CD8-positive, alpha-beta memory T cell (primary cell): ENCODE results near the gene POLE. TPM values are rescaled to one million over a fixed set of nuclear protein-coding genes. Genes with fewer than 3 reads are reported as not detected.
A peak's percentile ranks its signal among the peaks of the same experiment; 100 is the strongest.

Experiments used
- CTCF ChIA-PET: fragments of 350-600 bp; sonication (Branson Sonifier 250); formaldehyde crosslinking; loops from one replicate; lab custom pipeline; 2021; ENCODE audit warnings: antibody characterized with exemption; lab: Charles Lee
- POLR2A ChIA-PET: fragments of 350-600 bp; sonication (Branson Sonifier 250); formaldehyde crosslinking; loops from one replicate; lab custom pipeline; 2021; ENCODE audit warnings: antibody characterized with exemption; lab: Charles Lee
- DNase-seq, 5 donors: peaks; one replicate each; pipeline versions ENCODE4 v3.0.0 to v3.0.0-alpha.2; 2020 to 2022; ENCODE audit warnings: mixed read lengths in 1 of 5
- H3K27ac ChIP-seq: one replicate; pipeline ENCODE4 v1.7.0; 2013; ENCODE audit warnings: low read depth, mild to moderate bottlenecking, low read length, moderate library complexity
- H3K27me3 ChIP-seq: 2 replicates; pipeline ENCODE4 v1.7.0; 2013; ENCODE audit warnings: low read length, mild to moderate bottlenecking; ENCODE audit not compliant: insufficient read depth, poor library complexity, severe bottlenecking
- H3K36me3 ChIP-seq: 2 replicates; pipeline ENCODE4 v1.7.0; 2013; ENCODE audit warnings: mild to moderate bottlenecking, low read length, moderate library complexity; ENCODE audit not compliant: insufficient read depth
- H3K4me1 ChIP-seq: 2 replicates; pipeline ENCODE4 v1.7.0; 2013; ENCODE audit warnings: mild to moderate bottlenecking, low read length, moderate library complexity; ENCODE audit not compliant: insufficient read depth
- H3K4me3 ChIP-seq: 2 replicates; pipeline ENCODE4 v1.7.0; 2013; ENCODE audit warnings: mild to moderate bottlenecking, low read length
- H3K9me3 ChIP-seq: 2 replicates; pipeline ENCODE4 v1.7.0; 2013; ENCODE audit warnings: mild to moderate bottlenecking, low read length
- H3K27ac Mint-ChIP-seq, 8 donors: one replicate each; pipeline ENCODE4 v1.8.0; 2020 to 2021; ENCODE audit warnings: mixed read lengths in 8 of 8, mild to moderate bottlenecking in 6 of 8, inconsistent platforms in 3 of 8, moderate library complexity in 3 of 8
- H3K27me3 Mint-ChIP-seq, 2 donors: one replicate each; pipeline ENCODE4 v1.8.0; 2020 to 2021; ENCODE audit warnings: mixed read lengths in 2 of 2, mild to moderate bottlenecking in 1 of 2, moderate library complexity in 1 of 2
- H3K36me3 Mint-ChIP-seq, 3 donors: one replicate each; pipeline ENCODE4 v1.8.0; 2020 to 2021; ENCODE audit warnings: mixed read lengths in 3 of 3, inconsistent platforms in 1 of 3, mild to moderate bottlenecking in 1 of 3
- H3K4me1 Mint-ChIP-seq, 3 donors: one replicate each; pipeline ENCODE4 v1.8.0; 2020 to 2021; ENCODE audit warnings: mixed read lengths in 3 of 3, inconsistent platforms in 1 of 3, mild to moderate bottlenecking in 1 of 3
- H3K4me3 Mint-ChIP-seq, 7 donors: one replicate each; pipeline ENCODE4 v1.8.0; 2020 to 2021; ENCODE audit warnings: mixed read lengths in 7 of 7, mild to moderate bottlenecking in 6 of 7, moderate library complexity in 4 of 7, inconsistent platforms in 2 of 7
- H3K9me3 Mint-ChIP-seq, 5 donors: one replicate each; pipeline ENCODE4 v1.8.0; 2020 to 2022; ENCODE audit warnings: mixed read lengths in 5 of 5, mild to moderate bottlenecking in 3 of 5, moderate library complexity in 2 of 5, inconsistent platforms in 1 of 5
- polyA plus RNA-seq: library from polyadenylated mRNA; unstranded; fragments of 300-500 nt; fragmentation: Illumina TruSeq; gene quantifications from one replicate; pipeline ENCODE4 v1.2.3, GENCODE V29; 2021
- total RNA-seq, 2 experiments: library from RNA; stranded (reverse); gene quantifications; one replicate each; pipeline ENCODE4 v1.2.3, GENCODE V29; 2021

Gene POLE
- total and polyA plus RNA-seq, 3 experiments from 2014 or later, result 4.2 to 117 (median 109) TPM

DNA sequence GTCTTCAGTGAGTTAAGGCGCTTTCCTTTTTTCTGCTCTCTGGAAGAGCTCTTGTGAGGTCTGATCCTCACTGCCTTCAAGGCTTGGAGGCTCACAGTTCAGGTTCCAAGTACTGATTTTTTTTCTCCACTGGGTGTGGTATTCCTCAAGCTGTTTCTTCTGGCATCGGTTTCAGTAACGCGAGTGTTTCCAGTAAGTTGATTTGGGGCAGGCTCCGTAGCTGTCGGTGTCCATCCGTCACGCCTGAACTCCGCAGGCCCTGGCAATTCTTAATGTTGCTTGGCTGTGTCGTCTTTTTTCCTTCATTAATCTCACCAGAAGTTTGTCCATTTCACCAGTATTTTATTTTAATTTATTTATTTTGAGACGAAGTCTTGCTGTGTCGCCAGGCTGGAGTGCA is 107.4 kb downstream of the POLE start:
- H3K4me1 Mint-ChIP-seq, result no peaks in the 10 kb centered on the region
- H3K27ac ChIP-seq, result no peak overlapping the region
- H3K4me3 Mint-ChIP-seq, result no peak overlapping the region
- POLR2A ChIA-PET, result no interaction called here
- peaks cover 0 to 58% (median 13%) of the 10 kb centered on the region in 3 donors for H3K36me3 Mint-ChIP-seq
- no peaks in the 10 kb centered on the region for H3K9me3 Mint-ChIP-seq
- H3K4me1 ChIP-seq, result no peaks in the 10 kb centered on the region
- peaks cover 0 to 2% of the 10 kb centered on the region in 2 donors for H3K27me3 Mint-ChIP-seq
- CTCF ChIA-PET, result no interaction called here
- no peaks in the 10 kb centered on the region for H3K9me3 ChIP-seq
- no peak overlapping the region for H3K4me3 ChIP-seq
- DNase-seq, result no peak
- peaks cover 4% of the 10 kb centered on the region for H3K36me3 ChIP-seq
- peak overlapping the region in 1 of 8 donors; percentile 38 for H3K27ac Mint-ChIP-seq
- no peaks in the 10 kb centered on the region for H3K27me3 ChIP-seq

DNA sequence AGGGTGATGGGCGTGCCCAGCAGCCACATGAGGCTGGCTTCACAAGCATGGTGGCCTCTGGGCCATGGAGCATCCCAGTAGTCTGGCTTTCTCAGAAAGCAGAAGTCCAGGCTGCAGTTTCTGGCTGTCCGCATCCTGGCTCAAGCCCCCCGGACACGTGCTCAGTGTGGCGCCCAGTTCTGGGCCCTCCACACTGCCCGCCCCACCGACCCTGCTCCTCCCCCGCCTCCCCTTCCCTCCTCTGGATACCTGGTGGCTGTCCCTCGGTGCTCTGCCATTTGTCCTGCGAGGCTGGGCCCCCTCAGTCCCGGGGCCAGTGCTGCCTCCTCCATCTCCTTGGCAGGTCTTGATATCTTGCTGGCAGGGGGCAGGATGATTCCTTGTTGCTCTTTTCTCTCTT is 108.3 kb downstream of the POLE start:
- no peak overlapping the region for H3K4me3 Mint-ChIP-seq
- H3K36me3 ChIP-seq, result peaks cover 4% of the 10 kb centered on the region
- no peak for DNase-seq
- H3K27me3 Mint-ChIP-seq, result peaks cover 0 to 2% of the 10 kb centered on the region in 2 donors
- no peaks in the 10 kb centered on the region for H3K27me3 ChIP-seq
- H3K9me3 ChIP-seq, result no peaks in the 10 kb centered on the region
- ChIA-PET CTCF (no interaction called here), POLR2A (no interaction called here)
- H3K4me1 ChIP-seq, result no peaks in the 10 kb centered on the region
- peaks cover 0 to 59% (median 11%) of the 10 kb centered on the region in 3 donors for H3K36me3 Mint-ChIP-seq
- H3K4me3 ChIP-seq, result no peak overlapping the region
- H3K27ac ChIP-seq, result no peak overlapping the region
- H3K4me1 Mint-ChIP-seq, result no peaks in the 10 kb centered on the region
- H3K27ac Mint-ChIP-seq, result no peak overlapping the region
- no peaks in the 10 kb centered on the region for H3K9me3 Mint-ChIP-seq

DNA sequence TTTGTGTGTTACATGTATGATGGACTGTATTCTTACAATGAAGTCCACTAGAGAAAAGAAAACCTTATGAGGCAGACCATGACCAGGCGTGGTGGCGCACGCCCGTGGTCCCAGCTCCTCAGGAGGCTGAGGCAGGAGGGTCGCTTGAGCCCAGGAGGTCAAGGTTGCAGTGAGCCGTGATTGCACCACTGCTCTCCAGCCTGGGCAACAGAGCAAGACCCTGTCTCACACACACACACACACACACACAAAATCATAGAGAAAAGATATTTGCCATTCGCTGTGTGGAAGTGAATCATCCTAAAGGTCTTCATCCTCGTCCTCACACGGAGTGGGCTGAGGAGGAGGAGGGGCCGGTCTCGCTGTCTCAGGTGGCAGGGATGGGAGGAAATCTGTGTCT is 109.0 kb downstream of the POLE start:
- Mint-ChIP-seq H3K4me1 (no peaks in the 10 kb centered on the region), H3K27ac (peak overlapping the region in 1 of 8 donors; percentile 32), H3K9me3 (no peaks in the 10 kb centered on the region), H3K27me3 (peaks cover 0 to 2% of the 10 kb centered on the region in 2 donors), H3K4me3 (no peak overlapping the region), H3K36me3 (peaks cover 0 to 60% (median 10%) of the 10 kb centered on the region in 3 donors)
- Histone ChIP-seq H3K27ac (no peak overlapping the region), H3K27me3 (no peaks in the 10 kb centered on the region), H3K4me3 (no peak overlapping the region), H3K36me3 (peaks cover 4% of the 10 kb centered on the region), H3K4me1 (no peaks in the 10 kb centered on the region), H3K9me3 (no peaks in the 10 kb centered on the region)
- DNase-seq, result no peak
- CTCF ChIA-PET, result no interaction called here
- POLR2A ChIA-PET, result no interaction called here

- Histone ChIP-seq H3K9me3 (no peaks in the 10 kb centered on the region), H3K4me1 (no peaks in the 10 kb centered on the region), H3K4me3 (no peak overlapping the region), H3K27ac (no peak overlapping the region), H3K27me3 (no peaks in the 10 kb centered on the region), H3K36me3 (peaks cover 4% of the 10 kb centered on the region)
- H3K27me3 Mint-ChIP-seq, result peaks cover 0 to 2% of the 10 kb centered on the region in 2 donors
- no peak overlapping the region for H3K27ac Mint-ChIP-seq
- no peak for DNase-seq
- CTCF ChIA-PET, result no interaction called here
- no peaks in the 10 kb centered on the region for H3K9me3 Mint-ChIP-seq
- H3K4me1 Mint-ChIP-seq, result no peaks in the 10 kb centered on the region
- POLR2A ChIA-PET, result no interaction called here
- H3K36me3 Mint-ChIP-seq, result peaks cover 0 to 61% (median 10%) of the 10 kb centered on the region in 3 donors
- H3K4me3 Mint-ChIP-seq, result no peak overlapping the region
These were observed 109.8 kb downstream of the POLE start for GRCh38 chr12:132577191-132577920.

GRCh38 chr12:132576701-132577100 is 110.4 kb downstream of the POLE start:
- H3K4me1 ChIP-seq, result no peaks in the 10 kb centered on the region
- H3K27me3 ChIP-seq, result no peaks in the 10 kb centered on the region
- no peak for DNase-seq
- no peak overlapping the region for H3K27ac ChIP-seq
- Mint-ChIP-seq H3K4me1 (no peaks in the 10 kb centered on the region), H3K36me3 (peaks cover 0 to 61% (median 10%) of the 10 kb centered on the region in 3 donors), H3K4me3 (no peak overlapping the region), H3K27me3 (peaks cover 0 to 2% of the 10 kb centered on the region in 2 donors), H3K27ac (peak overlapping the region in 1 of 8 donors; percentile 78), H3K9me3 (no peaks in the 10 kb centered on the region)
- POLR2A ChIA-PET, result no interaction called here
- no peak overlapping the region for H3K4me3 ChIP-seq
- peaks cover 4% of the 10 kb centered on the region for H3K36me3 ChIP-seq
- no peaks in the 10 kb centered on the region for H3K9me3 ChIP-seq
- CTCF ChIA-PET, result no interaction called here

DNA sequence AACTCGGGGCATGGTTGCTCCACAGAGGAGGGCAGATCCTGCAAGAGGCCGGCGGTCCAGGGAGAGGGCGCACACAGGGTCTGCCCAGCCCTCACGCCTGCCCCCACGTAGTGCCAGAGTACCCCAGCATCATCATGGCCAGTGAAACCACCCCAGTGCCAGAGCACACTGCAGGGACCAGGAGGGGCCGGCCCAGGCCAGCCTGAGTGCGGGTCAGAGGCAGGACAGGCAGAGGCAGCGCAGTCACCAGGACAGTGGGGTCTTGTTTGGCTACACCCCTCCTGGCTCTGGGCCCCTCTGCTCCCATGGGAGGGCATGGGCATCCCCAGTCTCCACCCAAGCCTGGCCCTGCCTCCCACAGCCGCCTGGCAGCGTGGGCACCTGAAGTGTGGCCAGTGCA is 111.5 kb downstream of the POLE start:
- Histone ChIP-seq H3K4me3 (no peak overlapping the region), H3K36me3 (peaks cover 3% of the 10 kb centered on the region), H3K4me1 (no peaks in the 10 kb centered on the region), H3K27ac (no peak overlapping the region), H3K9me3 (no peaks in the 10 kb centered on the region), H3K27me3 (no peaks in the 10 kb centered on the region)
- ChIA-PET CTCF (no interaction called here), POLR2A (no interaction called here)
- no peak for DNase-seq
- Mint-ChIP-seq H3K36me3 (peaks cover 0 to 54% (median 10%) of the 10 kb centered on the region in 3 donors), H3K27ac (no peak overlapping the region), H3K4me3 (no peak overlapping the region), H3K4me1 (no peaks in the 10 kb centered on the region), H3K27me3 (peaks cover 0 to 2% of the 10 kb centered on the region in 2 donors), H3K9me3 (no peaks in the 10 kb centered on the region)

- Mint-ChIP-seq H3K4me3 (peak overlapping the region in 1 of 7 donors; percentile 40), H3K27me3 (peaks cover 0 to 2% of the 10 kb centered on the region in 2 donors), H3K4me1 (no peaks in the 10 kb centered on the region), H3K27ac (peak overlapping the region in 1 of 8 donors; percentile 58), H3K36me3 (peaks cover 0 to 45% (median 8%) of the 10 kb centered on the region in 3 donors), H3K9me3 (no peaks in the 10 kb centered on the region)
- no peak overlapping the region for H3K27ac ChIP-seq
- H3K4me3 ChIP-seq, result no peak overlapping the region
- no peaks in the 10 kb centered on the region for H3K36me3 ChIP-seq
- CTCF ChIA-PET, result interaction anchor here (1.3 kb wide), 1 partner anchor 13 kb away, joined by 5 read pairs; no protein-coding TSS in a partner anchor
- no peaks in the 10 kb centered on the region for H3K4me1 ChIP-seq
- H3K9me3 ChIP-seq, result no peaks in the 10 kb centered on the region
- POLR2A ChIA-PET, result no interaction called here
- DNase-seq, result no peak
- H3K27me3 ChIP-seq, result no peaks in the 10 kb centered on the region
These were observed 112.7 kb downstream of the POLE start for GRCh38 chr12:132574271-132574996.
